ENCODE results near the gene TCEA2. TPM values are rescaled to one million over a fixed set of nuclear protein-coding genes. Genes with fewer than 3 reads are reported as not detected.
A peak's percentile ranks its signal among the peaks of the same experiment; 100 is the strongest.

The TCEA2 gene
- total RNA-seq, 1 donor from 2014 or later = 38.8 TPM

DNA sequence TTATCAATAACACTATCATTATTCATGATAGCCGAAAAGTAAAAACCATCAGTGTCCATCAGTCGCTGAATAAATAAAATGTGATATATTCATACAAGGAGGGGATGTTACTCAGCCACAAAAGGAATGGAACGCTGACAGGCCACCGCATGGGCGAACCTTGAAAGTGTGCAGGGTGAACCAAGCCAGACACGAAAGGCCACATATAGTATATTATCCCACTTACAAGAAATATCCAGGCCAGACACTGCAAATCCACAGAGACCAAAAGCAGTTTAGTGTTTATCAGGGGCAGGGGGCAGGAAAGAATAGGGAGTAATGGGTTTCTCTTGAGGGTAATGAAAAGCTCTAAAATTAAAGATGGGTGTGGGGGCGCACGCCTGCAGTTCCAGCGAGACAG lies 19.2 kb upstream of the TCEA2 start:
- DNase-seq (no peak), ATAC-seq (no peak)
- TF ChIP-seq, protein P1, sequence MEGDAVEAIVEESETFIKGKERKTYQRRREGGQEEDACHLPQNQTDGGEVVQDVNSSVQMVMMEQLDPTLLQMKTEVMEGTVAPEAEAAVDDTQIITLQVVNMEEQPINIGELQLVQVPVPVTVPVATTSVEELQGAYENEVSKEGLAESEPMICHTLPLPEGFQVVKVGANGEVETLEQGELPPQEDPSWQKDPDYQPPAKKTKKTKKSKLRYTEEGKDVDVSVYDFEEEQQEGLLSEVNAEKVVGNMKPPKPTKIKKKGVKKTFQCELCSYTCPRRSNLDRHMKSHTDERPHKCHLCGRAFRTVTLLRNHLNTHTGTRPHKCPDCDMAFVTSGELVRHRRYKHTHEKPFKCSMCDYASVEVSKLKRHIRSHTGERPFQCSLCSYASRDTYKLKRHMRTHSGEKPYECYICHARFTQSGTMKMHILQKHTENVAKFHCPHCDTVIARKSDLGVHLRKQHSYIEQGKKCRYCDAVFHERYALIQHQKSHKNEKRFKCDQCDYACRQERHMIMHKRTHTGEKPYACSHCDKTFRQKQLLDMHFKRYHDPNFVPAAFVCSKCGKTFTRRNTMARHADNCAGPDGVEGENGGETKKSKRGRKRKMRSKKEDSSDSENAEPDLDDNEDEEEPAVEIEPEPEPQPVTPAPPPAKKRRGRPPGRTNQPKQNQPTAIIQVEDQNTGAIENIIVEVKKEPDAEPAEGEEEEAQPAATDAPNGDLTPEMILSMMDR (IDR thresholded peaks at IDR 0.05) = no peak
- H3K36me3 ChIP-seq = no peaks in the 10 kb centered on the region
- H3K9me3 ChIP-seq = no peaks in the 10 kb centered on the region
- peaks cover 37% of the 10 kb centered on the region for H3K4me1 ChIP-seq
- peaks cover 58% of the 10 kb centered on the region for H3K27me3 ChIP-seq (ENCODE audit: low read depth)
- no peak overlapping the region for H3K27ac ChIP-seq
- intact Hi-C loops (cut with DNase I) = no loop called here
- no peak overlapping the region for H3K4me3 ChIP-seq

DNA sequence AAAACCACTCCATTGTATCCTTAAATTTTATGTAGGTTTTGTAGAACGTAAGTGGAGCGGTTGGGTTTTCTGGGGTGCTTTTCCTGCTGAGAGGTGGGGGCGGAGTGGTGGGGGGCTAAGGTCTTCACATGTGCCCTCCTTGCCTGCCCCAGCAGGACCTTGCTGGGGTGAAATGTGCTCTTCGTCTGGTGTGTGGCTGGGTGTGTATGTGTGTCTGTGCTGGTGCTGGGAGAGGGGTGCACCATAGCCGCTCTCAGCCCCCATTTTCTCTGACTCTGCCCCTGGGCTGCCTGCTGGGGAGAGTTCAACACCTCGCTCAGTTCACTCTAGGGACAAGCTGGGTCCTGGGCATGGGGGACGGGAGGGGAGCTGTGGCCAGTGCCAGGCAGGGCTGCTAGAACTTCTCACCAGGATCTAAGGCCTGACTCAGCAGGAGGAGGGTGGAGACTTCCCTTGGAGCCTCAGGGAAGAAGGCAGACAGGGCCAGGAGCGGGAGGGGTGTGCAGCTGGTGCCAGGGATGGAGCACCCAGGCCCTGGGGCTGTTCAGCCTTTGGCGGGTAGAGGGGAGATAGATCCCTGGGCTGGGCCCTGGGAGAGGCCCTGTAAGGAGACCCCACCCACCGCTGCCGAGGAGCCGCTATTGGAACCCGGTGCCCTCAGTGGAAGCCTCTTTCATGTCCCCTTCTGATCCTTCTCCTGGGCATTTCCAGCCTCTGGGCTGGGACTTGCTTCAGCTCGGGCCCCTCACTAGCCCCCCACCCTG lies 18.3 kb upstream of the TCEA2 start:
- H3K9me3 ChIP-seq = no peaks in the 10 kb centered on the region
- DNase-seq = no peak
- intact Hi-C loops (cut with DNase I) = no loop called here
- H3K4me1 ChIP-seq = peaks cover 28% of the 10 kb centered on the region
- peak overlapping the region; percentile 60 for H3K27ac ChIP-seq
- ATAC-seq = peak; percentile 4
- H3K27me3 ChIP-seq (ENCODE audit: low read depth) = peaks cover 62% of the 10 kb centered on the region
- TF ChIP-seq, protein P1 (IDR thresholded peaks at IDR 0.05) = no peak
- no peaks in the 10 kb centered on the region for H3K36me3 ChIP-seq
- H3K4me3 ChIP-seq = peak overlapping the region; percentile 3

DNA sequence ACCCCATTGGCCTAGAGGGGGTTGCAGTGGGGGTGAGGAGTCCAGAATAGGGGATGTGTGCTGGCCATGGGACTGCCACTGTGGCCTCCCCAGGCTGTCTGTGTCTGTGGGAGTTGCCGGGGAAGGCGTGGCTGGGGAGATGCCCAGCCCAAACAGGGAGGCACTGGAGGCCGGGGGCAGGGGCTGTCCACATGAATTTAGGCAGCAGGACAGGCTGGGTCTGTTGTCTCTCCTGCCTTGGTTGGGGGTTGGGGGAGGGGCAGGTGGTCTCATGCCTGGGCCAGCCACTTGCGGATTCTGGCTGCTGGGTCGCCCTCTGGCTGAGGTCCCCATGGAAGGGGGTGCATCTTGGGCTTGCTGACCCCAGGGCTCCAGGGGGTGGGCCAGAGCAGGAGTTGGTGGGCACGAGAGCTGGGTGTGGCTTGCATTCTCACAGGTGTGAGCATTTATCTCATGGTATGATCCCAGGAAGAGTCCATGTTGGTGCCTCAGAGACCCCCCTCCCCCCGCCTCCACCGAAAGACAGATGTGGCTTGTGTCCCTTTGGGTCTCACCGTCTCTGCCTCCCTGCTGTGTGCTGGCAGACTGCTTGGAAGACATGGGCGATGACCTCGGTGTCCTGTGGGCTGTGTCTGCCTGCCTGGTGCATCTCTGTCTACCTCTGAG lies 17.5 kb upstream of the TCEA2 start:
- Histone ChIP-seq H3K27ac (peak overlapping the region; percentile 60), H3K27me3 (ENCODE audit: low read depth) (peaks cover 68% of the 10 kb centered on the region), H3K4me1 (peaks cover 20% of the 10 kb centered on the region), H3K9me3 (no peaks in the 10 kb centered on the region), H3K4me3 (peak overlapping the region; percentile 58), H3K36me3 (no peaks in the 10 kb centered on the region)
- DNase-seq = no peak
- intact Hi-C loops (cut with DNase I) = no loop called here
- no peak for ATAC-seq
- TF ChIP-seq, protein P1 (IDR thresholded peaks at IDR 0.05) = no peak

DNA sequence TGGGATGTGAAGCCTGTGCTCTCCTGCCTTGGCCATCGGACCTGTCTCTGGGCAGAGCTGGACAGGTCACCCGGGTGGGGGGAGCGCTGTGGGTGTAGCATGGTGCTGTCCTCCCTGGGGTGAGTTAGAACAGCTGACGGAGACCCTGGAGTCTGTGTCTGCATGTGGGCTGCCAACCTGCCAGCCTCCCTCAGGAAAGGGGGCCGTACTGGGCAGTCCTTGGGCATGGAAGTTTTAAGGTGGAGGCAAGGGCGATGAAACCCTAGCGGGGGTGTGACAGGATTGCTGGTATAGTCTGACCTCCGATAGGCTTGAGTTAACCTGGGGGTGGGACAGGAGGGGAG lies 16.0 kb upstream of the TCEA2 start:
- TF ChIP-seq, protein P1 (IDR thresholded peaks at IDR 0.05) = no peak
- peak overlapping the region; percentile 56 for H3K27ac ChIP-seq
- peaks cover 4% of the 10 kb centered on the region for H3K4me1 ChIP-seq
- peaks cover 68% of the 10 kb centered on the region for H3K27me3 ChIP-seq (ENCODE audit: low read depth)
- intact Hi-C loops (cut with DNase I) = no loop called here
- H3K36me3 ChIP-seq = no peaks in the 10 kb centered on the region
- no peaks in the 10 kb centered on the region for H3K9me3 ChIP-seq
- peak overlapping the region; percentile 58 for H3K4me3 ChIP-seq
- ATAC-seq (no peak), DNase-seq (no peak)

DNA sequence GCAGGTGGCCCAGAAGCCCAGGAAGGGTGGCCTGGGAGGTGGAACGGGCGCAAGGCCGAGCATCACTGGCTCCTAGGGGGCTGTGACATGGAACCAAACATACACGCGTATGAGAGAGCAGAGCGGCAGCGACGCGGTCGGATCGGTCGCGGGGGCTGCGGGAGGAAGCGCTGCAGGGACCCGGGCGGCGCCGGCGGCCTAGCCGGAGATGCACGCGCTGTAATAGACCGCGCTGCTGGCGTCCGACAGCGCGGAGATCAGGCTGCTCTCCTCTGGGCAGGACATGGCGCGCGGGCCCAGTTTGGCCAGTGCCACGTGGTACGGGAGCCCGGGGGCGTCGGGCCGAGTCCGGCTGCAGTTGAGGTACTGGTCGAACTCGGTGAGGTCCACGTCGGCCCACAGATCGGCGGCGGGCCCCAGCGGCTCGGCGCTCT lies 15.0 kb upstream of the TCEA2 start:
- peak overlapping the region; percentile 71 for H3K27ac ChIP-seq

More for the DNA sequence above, 15.0 kb upstream of the TCEA2 start:
- ATAC-seq (no peak), DNase-seq (no peak)
- no peaks in the 10 kb centered on the region for H3K9me3 ChIP-seq
- TF ChIP-seq, protein P1 (IDR thresholded peaks at IDR 0.05) = no peak
- intact Hi-C loops (cut with DNase I) = no loop called here
- H3K36me3 ChIP-seq = no peaks in the 10 kb centered on the region
- H3K4me1 ChIP-seq = peaks cover 10% of the 10 kb centered on the region
- peaks cover 69% of the 10 kb centered on the region for H3K27me3 ChIP-seq (ENCODE audit: low read depth)
- H3K4me3 ChIP-seq = peak overlapping the region; percentile 58

All from lower lobe of right lung (tissue), 2 donors.